Neuronal stem cell (in vitro differentiated cells): ENCODE data around the gene ZBTB2.

Experiments
- DNase-seq: peaks from one replicate; pipeline ENCODE4 v3.0.0-alpha.2; 2013; ENCODE audit warnings: low spot score
- H2AFZ ChIP-seq: one replicate; pipeline ENCODE4 v1.6.1; 2013; ENCODE audit warnings: mild to moderate bottlenecking, low read length, inconsistent platforms
- H2AK5ac ChIP-seq: 2 replicates; pipeline ENCODE4 v1.6.1; 2013; ENCODE audit warnings: low read depth, mild to moderate bottlenecking, inconsistent platforms, low read length, moderate library complexity, mixed read lengths
- H2BK120ac ChIP-seq: 2 replicates; pipeline ENCODE4 v1.6.1; 2013; ENCODE audit warnings: low read depth, mild to moderate bottlenecking, inconsistent platforms, low read length, moderate library complexity, mixed read lengths
- H2BK12ac ChIP-seq: one replicate; pipeline ENCODE4 v1.6.1; 2013; ENCODE audit warnings: low read length, inconsistent platforms
- H2BK15ac ChIP-seq: 2 replicates; pipeline ENCODE4 v1.6.1; 2013; ENCODE audit warnings: mild to moderate bottlenecking, low read length, inconsistent platforms, mixed read lengths
- H2BK5ac ChIP-seq: one replicate; pipeline ENCODE4 v1.6.1; 2013; ENCODE audit warnings: inconsistent platforms, mild to moderate bottlenecking, low read length, moderate library complexity
- H3K14ac ChIP-seq: one replicate; pipeline ENCODE4 v1.6.1; 2013; ENCODE audit warnings: low read length, inconsistent platforms
- H3K18ac ChIP-seq: 2 replicates; pipeline ENCODE4 v1.6.1; 2013; ENCODE audit warnings: low read length, inconsistent platforms
- H3K23ac ChIP-seq: 2 replicates; pipeline ENCODE4 v1.6.1; 2013; ENCODE audit warnings: low read depth, mild to moderate bottlenecking, mixed read lengths, low read length, inconsistent platforms; ENCODE audit not compliant: poor library complexity
- H3K27ac ChIP-seq: replicated peaks from 3 replicates; pipeline ENCODE4 v1.5.1; 2013; ENCODE audit warnings: low read length, inconsistent platforms
- H3K27me3 ChIP-seq, 3 experiments: 2 replicates each; pipeline ENCODE4 v1.6.1; 2013; ENCODE audit warnings: low read length in 3 of 3, mild to moderate bottlenecking in 2 of 3, inconsistent platforms in 1 of 3, low read depth in 1 of 3, mixed read lengths in 1 of 3, moderate library complexity in 1 of 3; ENCODE audit not compliant: control insufficient read depth in 3 of 3, insufficient read depth in 3 of 3
- H3K36me3 ChIP-seq, 2 donors: replicated peaks in 1 of 2; 2 replicates each; pipeline ENCODE4 v1.6.1; 2013; ENCODE audit warnings: low read length in 2 of 2; ENCODE audit not compliant: control insufficient read depth in 2 of 2, insufficient read depth in 2 of 2
- H3K4ac ChIP-seq: 2 replicates; pipeline ENCODE4 v1.6.1; 2013; ENCODE audit warnings: inconsistent platforms, mild to moderate bottlenecking, low read length, moderate library complexity
- H3K4me1 ChIP-seq, 2 donors: 1 replicate in 1 of 2; 2 replicates in 1 of 2; pipeline ENCODE4 v1.6.1; 2013; ENCODE audit warnings: low read length in 2 of 2, low read depth in 1 of 2; ENCODE audit not compliant: control insufficient read depth in 2 of 2, insufficient read depth in 1 of 2
- H3K4me2 ChIP-seq: one replicate; pipeline ENCODE4 v1.6.1; 2013; ENCODE audit warnings: mild to moderate bottlenecking, low read length, inconsistent platforms; ENCODE audit not compliant: insufficient read depth, poor library complexity, severe bottlenecking
- H3K4me3 ChIP-seq, 2 donors: 2 replicates each; pipeline ENCODE4 v1.5.1; 2013; ENCODE audit warnings: low read length in 2 of 2, mild to moderate bottlenecking in 2 of 2, inconsistent platforms in 1 of 2, moderate library complexity in 1 of 2
- H3K79me1 ChIP-seq: one replicate; pipeline ENCODE4 v1.6.1; 2013; ENCODE audit warnings: low read depth, mild to moderate bottlenecking, inconsistent platforms, low read length, moderate library complexity
- H3K9ac ChIP-seq: one replicate; pipeline ENCODE4 v1.6.1; 2013; ENCODE audit warnings: mild to moderate bottlenecking, low read depth, low read length, inconsistent platforms; ENCODE audit not compliant: poor library complexity
- H3K9me3 ChIP-seq, 2 donors: replicated peaks in 1 of 2; 2 replicates each; pipeline versions ENCODE3 to v1.6.1; 2013; ENCODE audit warnings: low read length in 2 of 2, mild to moderate bottlenecking in 2 of 2, inconsistent platforms in 1 of 2, low read depth in 1 of 2, mixed read lengths in 1 of 2, moderate library complexity in 1 of 2; ENCODE audit not compliant: control insufficient read depth in 2 of 2, insufficient read depth in 1 of 2
- H4K8ac ChIP-seq: one replicate; pipeline ENCODE4 v1.6.1; 2013; ENCODE audit warnings: low read depth, mild to moderate bottlenecking, inconsistent platforms, low read length, moderate library complexity
- H4K91ac ChIP-seq: one replicate; pipeline ENCODE4 v1.6.1; 2013; ENCODE audit warnings: low read length, low read depth, mild to moderate bottlenecking, inconsistent platforms; ENCODE audit not compliant: poor library complexity
- WGBS, 2 donors: extraction: QIAGEN DNeasy Blood & Tissue Kit; methylation state at CpG; one replicate each; pipeline ENCODE4 v1.1.7; 2013; ENCODE audit warnings: missing lambda C conversion rate in 2 of 2, mixed read lengths in 1 of 2; ENCODE audit not compliant: insufficient read length in 2 of 2, insufficient replicate concordance in 1 of 2; ENCODE audit errors: extremely low coverage in 2 of 2; 5-methylcytosine and 5-hydroxymethylcytosine counted together

ZBTB2 gene

DNA sequence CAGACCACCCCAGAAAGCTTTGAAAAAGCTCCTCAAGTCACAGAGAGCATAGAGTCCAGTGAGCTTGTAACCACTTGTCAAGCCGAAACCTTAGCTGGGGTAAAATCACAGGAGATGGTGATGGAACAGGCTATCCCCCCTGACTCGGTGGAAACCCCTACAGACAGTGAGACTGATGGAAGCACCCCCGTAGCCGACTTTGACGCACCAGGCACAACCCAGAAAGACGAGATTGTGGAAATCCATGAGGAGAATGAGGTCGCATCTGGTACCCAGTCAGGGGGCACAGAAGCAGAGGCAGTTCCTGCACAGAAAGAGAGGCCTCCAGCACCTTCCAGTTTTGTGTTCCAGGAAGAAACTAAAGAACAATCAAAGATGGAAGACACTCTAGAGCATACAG is 39.6 kb downstream of the ZBTB2 start:
- no peak for DNase-seq
- no peak overlapping the region for H2BK12ac ChIP-seq
- H3K23ac ChIP-seq: no peak overlapping the region
- no peak overlapping the region for H2BK120ac ChIP-seq
- no peak overlapping the region for H2BK15ac ChIP-seq
- no peak overlapping the region for H2AK5ac ChIP-seq
- H3K27me3 ChIP-seq: no peaks in the 10 kb centered on the region
- no peak overlapping the region for H3K18ac ChIP-seq
- no peak overlapping the region for H4K8ac ChIP-seq
- no peaks in the 10 kb centered on the region for H3K4me1 ChIP-seq
- H3K9me3 ChIP-seq: no peaks in the 10 kb centered on the region
- H3K4ac ChIP-seq: no peak overlapping the region
- H3K4me2 ChIP-seq: no peak overlapping the region
- no peak overlapping the region for H2AFZ ChIP-seq
- H3K36me3 ChIP-seq: peaks cover 9 to 26% of the 10 kb centered on the region in 2 donors
- no peak overlapping the region for H3K14ac ChIP-seq
- H2BK5ac ChIP-seq: no peak overlapping the region
- H3K27ac ChIP-seq: no peak overlapping the region
- no peak overlapping the region for H3K9ac ChIP-seq
- H3K4me3 ChIP-seq: no peak overlapping the region
- WGBS, 2 donors: no CpG with 5 or more reads among the region's 7 CpGs
- H3K79me1 ChIP-seq: no peaks in the 10 kb centered on the region
- H4K91ac ChIP-seq: no peak overlapping the region

- no peak overlapping the region for H2BK5ac ChIP-seq
- no peak overlapping the region for H2AK5ac ChIP-seq
Observed at GRCh38 chr6:151351146-151351700, 40.1 kb downstream of the ZBTB2 start.

DNA sequence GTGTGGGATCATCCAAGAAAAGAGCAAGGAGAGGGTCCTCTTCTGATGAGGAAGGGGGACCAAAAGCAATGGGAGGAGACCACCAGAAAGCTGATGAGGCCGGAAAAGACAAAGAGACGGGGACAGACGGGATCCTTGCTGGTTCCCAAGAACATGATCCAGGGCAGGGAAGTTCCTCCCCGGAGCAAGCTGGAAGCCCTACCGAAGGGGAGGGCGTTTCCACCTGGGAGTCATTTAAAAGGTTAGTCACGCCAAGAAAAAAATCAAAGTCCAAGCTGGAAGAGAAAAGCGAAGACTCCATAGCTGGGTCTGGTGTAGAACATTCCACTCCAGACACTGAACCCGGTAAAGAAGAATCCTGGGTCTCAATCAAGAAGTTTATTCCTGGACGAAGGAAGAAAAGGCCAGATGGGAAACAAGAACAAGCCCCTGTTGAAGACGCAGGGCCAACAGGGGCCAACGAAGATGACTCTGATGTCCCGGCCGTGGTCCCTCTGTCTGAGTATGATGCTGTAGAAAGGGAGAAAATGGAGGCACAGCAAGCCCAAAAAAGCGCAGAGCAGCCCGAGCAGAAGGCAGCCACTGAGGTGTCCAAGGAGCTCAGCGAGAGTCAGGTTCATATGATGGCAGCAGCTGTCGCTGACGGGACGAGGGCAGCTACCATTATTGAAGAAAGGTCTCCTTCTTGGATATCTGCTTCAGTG is 40.8 kb downstream of the ZBTB2 start:
- H2AFZ ChIP-seq: no peak overlapping the region
- no peak overlapping the region for H3K14ac ChIP-seq
- H3K18ac ChIP-seq: peak overlapping the region; percentile 18
- H4K8ac ChIP-seq: no peak overlapping the region
- no peak overlapping the region for H2AK5ac ChIP-seq
- no peak overlapping the region for H3K23ac ChIP-seq
- no peak overlapping the region for H3K9ac ChIP-seq
- H4K91ac ChIP-seq: no peak overlapping the region
- H3K27ac ChIP-seq: no peak overlapping the region
- H2BK5ac ChIP-seq: no peak overlapping the region
- H3K36me3 ChIP-seq: peaks cover 9 to 19% of the 10 kb centered on the region in 2 donors
- H2BK12ac ChIP-seq: no peak overlapping the region
- no peak overlapping the region for H2BK120ac ChIP-seq
- no peaks in the 10 kb centered on the region for H3K4me1 ChIP-seq
- no peaks in the 10 kb centered on the region for H3K9me3 ChIP-seq
- DNase-seq: no peak
- no peak overlapping the region for H3K4ac ChIP-seq
- no peak overlapping the region for H3K4me3 ChIP-seq
- no peaks in the 10 kb centered on the region for H3K79me1 ChIP-seq
- no peak overlapping the region for H3K4me2 ChIP-seq
- no peak overlapping the region for H2BK15ac ChIP-seq
- no peaks in the 10 kb centered on the region for H3K27me3 ChIP-seq
- WGBS, 2 donors: no CpG with 5 or more reads among the region's 20 CpGs

More at GRCh38 chr6:151351146-151351700, 40.1 kb downstream of the ZBTB2 start:
- H4K91ac ChIP-seq: no peak overlapping the region
- H3K9ac ChIP-seq: no peak overlapping the region
- H3K4ac ChIP-seq: no peak overlapping the region
- no peak overlapping the region for H2BK12ac ChIP-seq
- H3K27me3 ChIP-seq: no peaks in the 10 kb centered on the region
- no peak for DNase-seq
- H3K14ac ChIP-seq: no peak overlapping the region
- H3K36me3 ChIP-seq: peaks cover 9 to 23% of the 10 kb centered on the region in 2 donors
- no peak overlapping the region for H2BK15ac ChIP-seq
- no peaks in the 10 kb centered on the region for H3K79me1 ChIP-seq
- no peaks in the 10 kb centered on the region for H3K4me1 ChIP-seq
- no peak overlapping the region for H3K27ac ChIP-seq
- no peak overlapping the region for H2AFZ ChIP-seq
- H4K8ac ChIP-seq: no peak overlapping the region
- no peak overlapping the region for H2BK120ac ChIP-seq
- H3K4me2 ChIP-seq: no peak overlapping the region
- no peak overlapping the region for H3K4me3 ChIP-seq
- no CpG with 5 or more reads among the region's 18 CpGs for WGBS, 2 donors
- no peak overlapping the region for H3K23ac ChIP-seq
- H3K18ac ChIP-seq: no peak overlapping the region
- no peaks in the 10 kb centered on the region for H3K9me3 ChIP-seq

DNA sequence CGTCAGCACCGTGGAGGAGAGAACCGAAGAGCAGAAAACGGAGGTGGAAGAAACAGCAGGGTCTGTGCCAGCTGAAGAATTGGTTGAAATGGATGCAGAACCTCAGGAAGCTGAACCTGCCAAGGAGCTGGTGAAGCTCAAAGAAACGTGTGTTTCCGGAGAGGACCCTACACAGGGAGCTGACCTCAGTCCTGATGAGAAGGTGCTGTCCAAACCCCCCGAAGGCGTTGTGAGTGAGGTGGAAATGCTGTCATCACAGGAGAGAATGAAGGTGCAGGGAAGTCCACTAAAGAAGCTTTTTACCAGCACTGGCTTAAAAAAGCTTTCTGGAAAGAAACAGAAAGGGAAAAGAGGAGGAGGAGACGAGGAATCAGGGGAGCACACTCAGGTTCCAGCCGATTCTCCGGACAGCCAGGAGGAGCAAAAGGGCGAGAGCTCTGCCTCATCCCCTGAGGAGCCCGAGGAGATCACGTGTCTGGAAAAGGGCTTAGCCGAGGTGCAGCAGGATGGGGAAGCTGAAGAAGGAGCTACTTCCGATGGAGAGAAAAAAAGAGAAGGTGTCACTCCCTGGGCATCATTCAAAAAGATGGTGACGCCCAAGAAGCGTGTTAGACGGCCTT is 41.6 kb downstream of the ZBTB2 start:
- Histone ChIP-seq H3K14ac (no peak overlapping the region), H3K4me1 (no peaks in the 10 kb centered on the region), H3K9me3 (no peaks in the 10 kb centered on the region), H3K27ac (no peak overlapping the region), H2BK120ac (no peak overlapping the region), H3K4ac (no peak overlapping the region), H4K8ac (no peak overlapping the region), H3K79me1 (no peaks in the 10 kb centered on the region), H2BK12ac (no peak overlapping the region), H2AFZ (no peak overlapping the region), H3K23ac (no peak overlapping the region), H3K18ac (no peak overlapping the region), H2BK5ac (no peak overlapping the region), H2AK5ac (no peak overlapping the region), H4K91ac (no peak overlapping the region), H3K27me3 (no peaks in the 10 kb centered on the region), H3K9ac (peak overlapping the region; percentile 13), H3K4me3 (no peak overlapping the region), H3K4me2 (no peak overlapping the region), H3K36me3 (peaks cover 9 to 19% of the 10 kb centered on the region in 2 donors), H2BK15ac (no peak overlapping the region)
- no peak for DNase-seq
- no CpG with 5 or more reads among the region's 19 CpGs for WGBS, 2 donors
